Right hindlimb (tissue), 1 donor: ENCODE measurements around the gene FHIP1B.

Experiments
- DNase-seq: peaks from one replicate; pipeline ENCODE4 v3.0.0-alpha.2; 2018

FHIP1B gene

GRCh38 chr11:6199174-6199810 is 35.1 kb downstream of the FHIP1B start, which contains the start of gene OR52W1:
TSS of gene OR52W1 (plus strand) at chr11:6199224. CDS start at chr11:6199224, 0 bp downstream.
- DNase-seq: no peak

GRCh38 chr11:6197466-6198200 is 36.8 kb downstream of the FHIP1B start:
- no peak for DNase-seq

GRCh38 chr11:6196396-6196795 is 38.0 kb downstream of the FHIP1B start:
- no peak for DNase-seq

- no peak for DNase-seq
Measured at GRCh38 chr11:6194065-6194581, 40.3 kb downstream of the FHIP1B start.

- no peak for DNase-seq
Measured at GRCh38 chr11:6191742-6192141, 42.7 kb downstream of the FHIP1B start.

GRCh38 chr11:6175440-6175839 is 59.0 kb downstream of the FHIP1B start:
- DNase-seq: no peak

- no peak for DNase-seq
Measured at GRCh38 chr11:6170226-6170625, 64.2 kb downstream of the FHIP1B start, which contains the start of gene OR52B2. TSS of gene OR52B2 (minus strand) at chr11:6170326. CDS start at chr11:6170326, 0 bp downstream.
